ENCODE data around the gene CPLX1. TPM values are rescaled to one million over a fixed set of nuclear protein-coding genes. Genes with fewer than 3 reads are reported as not detected.

CPLX1 gene
- total and polyA plus RNA-seq, 12 donors: 1.5 to 10.8 (median 2.3) TPM

- TF ChIP-seq CTCF (IDR thresholded peaks at IDR 0.05): no peak
- Histone ChIP-seq H3K9me3 (no peaks in the 10 kb centered on the region), H3K4me1 (no peaks in the 10 kb centered on the region), H3K4me3 (no peak overlapping the region), H3K27ac (no peak overlapping the region), H3K36me3 (peaks cover 0 to 94% (median 30%) of the 10 kb centered on the region in 9 donors), H3K27me3 (no peaks in the 10 kb centered on the region)
- ATAC-seq: no peak
- WGBS, 2 donors: 0 to 58% methylated on average over 1 of the region's 1 CpG
- intact Hi-C loops (cut with DNase I): no loop called here
- no peak for DNase-seq
These were observed 29.9 kb upstream of the CPLX1 start for GRCh38 chr4:855880-856224.

DNA sequence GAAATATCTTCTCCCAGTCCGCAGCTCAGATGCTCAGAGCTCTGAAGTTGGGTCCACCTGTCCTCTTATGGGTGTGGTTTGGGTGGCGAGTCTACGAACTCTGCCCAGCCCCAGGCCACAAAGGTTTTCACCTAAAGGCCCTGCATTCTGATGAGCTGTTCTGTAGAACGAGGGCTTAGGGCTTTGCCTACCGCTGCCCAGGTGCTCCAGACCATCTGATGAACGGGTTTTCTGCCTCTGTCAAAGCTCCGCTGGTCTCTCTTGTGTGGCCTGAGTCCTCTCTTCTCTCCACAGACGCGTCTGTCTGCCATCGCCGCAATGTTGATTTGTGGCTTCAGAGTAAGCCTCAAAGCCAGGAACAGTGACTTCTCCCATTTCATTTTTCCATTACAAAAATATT lies 28.4 kb upstream of the CPLX1 start:
- 90 to 94% methylated on average over 11 of the region's 11 CpGs for WGBS, 2 donors
- Histone ChIP-seq H3K27ac (no peak overlapping the region), H3K36me3 (peaks cover 0 to 94% (median 21%) of the 10 kb centered on the region in 9 donors), H3K4me1 (no peaks in the 10 kb centered on the region), H3K4me3 (no peak overlapping the region), H3K9me3 (no peaks in the 10 kb centered on the region), H3K27me3 (no peaks in the 10 kb centered on the region)
- no peak for DNase-seq
- intact Hi-C loops (cut with DNase I): no loop called here
- ATAC-seq: no peak
- no peak for TF ChIP-seq CTCF (IDR thresholded peaks at IDR 0.05)

- no peak for DNase-seq
- Histone ChIP-seq H3K4me1 (no peaks in the 10 kb centered on the region), H3K36me3 (peaks cover 0 to 94% (median 18%) of the 10 kb centered on the region in 9 donors), H3K27me3 (no peaks in the 10 kb centered on the region), H3K27ac (no peak overlapping the region), H3K9me3 (no peaks in the 10 kb centered on the region), H3K4me3 (no peak overlapping the region)
- 91 to 94% methylated on average over 33 of the region's 33 CpGs for WGBS, 2 donors
- TF ChIP-seq CTCF (IDR thresholded peaks at IDR 0.05): no peak
- no peak for ATAC-seq
- intact Hi-C loops (cut with DNase I): no loop called here
These were observed 27.5 kb upstream of the CPLX1 start for GRCh38 chr4:853416-853781.

- H3K27ac ChIP-seq: no peak overlapping the region
- 96% methylated on average over 33 of the region's 33 CpGs for WGBS, 2 donors
- no peaks in the 10 kb centered on the region for H3K4me1 ChIP-seq
- intact Hi-C loops (cut with DNase I): no loop called here
- H3K27me3 ChIP-seq: no peaks in the 10 kb centered on the region
- DNase-seq: no peak
- ATAC-seq: no peak
- TF ChIP-seq CTCF (IDR thresholded peaks at IDR 0.05): no peak
- H3K9me3 ChIP-seq: no peaks in the 10 kb centered on the region
- peaks cover 0 to 80% (median 18%) of the 10 kb centered on the region in 9 donors for H3K36me3 ChIP-seq
- no peak overlapping the region for H3K4me3 ChIP-seq
These were observed 25.9 kb upstream of the CPLX1 start for GRCh38 chr4:851701-852430.

Data from heart right ventricle (tissue), 16 donors.